ENCODE data around the gene GBA2.

GBA2 gene

DNA sequence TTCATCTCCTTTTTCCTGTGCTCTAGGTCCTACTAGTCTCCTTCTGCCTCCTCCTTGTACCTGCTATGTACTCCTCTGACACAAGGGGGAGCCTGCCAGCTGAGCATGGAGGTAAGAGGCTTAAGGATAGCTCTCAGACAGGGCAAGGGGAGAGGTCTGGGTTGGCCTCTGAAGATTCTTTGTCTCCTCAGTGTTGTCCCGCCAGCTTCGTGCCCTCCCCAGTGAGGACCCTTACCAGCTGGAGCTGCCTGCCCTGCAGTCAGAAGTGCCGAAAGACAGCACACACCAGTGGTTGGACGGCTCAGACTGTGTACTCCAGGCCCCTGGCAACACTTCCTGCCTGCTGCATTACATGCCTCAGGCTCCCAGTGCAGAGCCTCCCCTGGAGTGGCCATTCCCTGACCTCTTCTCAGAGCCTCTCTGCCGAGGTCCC is 12.8 kb downstream of the GBA2 start:
- DNase-seq, result peak; percentile 83

DNA sequence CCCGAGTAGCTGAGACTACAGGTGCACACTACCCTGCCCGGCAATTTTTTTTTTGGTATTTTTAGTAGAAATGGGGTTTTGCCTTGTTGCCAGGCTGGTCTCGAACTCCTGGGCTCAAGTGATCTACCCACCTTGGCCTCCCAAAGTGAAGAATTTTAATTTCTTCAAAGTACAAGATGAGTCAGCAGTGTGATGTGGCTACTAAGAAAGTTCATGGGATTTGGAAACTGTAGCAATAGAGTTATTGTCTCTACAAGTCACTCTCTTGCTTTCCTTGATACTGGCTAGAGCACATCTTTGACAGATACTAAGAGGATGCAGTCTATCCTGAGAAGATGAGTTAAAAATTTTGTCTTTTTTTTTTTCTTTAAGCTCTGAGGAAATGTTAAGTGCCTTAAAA is 14.9 kb downstream of the GBA2 start:
- DNase-seq, result no peak

- peak; percentile 41 for DNase-seq
Measured at GRCh38 chr9:35732800-35733541, 16.1 kb downstream of the GBA2 start.

GRCh38 chr9:35732185-35732799 is 16.7 kb downstream of the GBA2 start, which contains the start of the genes CREB3 and TLN1:
Gene CREB3 (plus strand): TSS chr9:35732666. CDS start chr9:35732773, 107 bp downstream.
Gene TLN1 (minus strand): TSS chr9:35732195. CDS start chr9:35725694, 6,501 bp downstream.
- peak; percentile 99 for DNase-seq

DNA sequence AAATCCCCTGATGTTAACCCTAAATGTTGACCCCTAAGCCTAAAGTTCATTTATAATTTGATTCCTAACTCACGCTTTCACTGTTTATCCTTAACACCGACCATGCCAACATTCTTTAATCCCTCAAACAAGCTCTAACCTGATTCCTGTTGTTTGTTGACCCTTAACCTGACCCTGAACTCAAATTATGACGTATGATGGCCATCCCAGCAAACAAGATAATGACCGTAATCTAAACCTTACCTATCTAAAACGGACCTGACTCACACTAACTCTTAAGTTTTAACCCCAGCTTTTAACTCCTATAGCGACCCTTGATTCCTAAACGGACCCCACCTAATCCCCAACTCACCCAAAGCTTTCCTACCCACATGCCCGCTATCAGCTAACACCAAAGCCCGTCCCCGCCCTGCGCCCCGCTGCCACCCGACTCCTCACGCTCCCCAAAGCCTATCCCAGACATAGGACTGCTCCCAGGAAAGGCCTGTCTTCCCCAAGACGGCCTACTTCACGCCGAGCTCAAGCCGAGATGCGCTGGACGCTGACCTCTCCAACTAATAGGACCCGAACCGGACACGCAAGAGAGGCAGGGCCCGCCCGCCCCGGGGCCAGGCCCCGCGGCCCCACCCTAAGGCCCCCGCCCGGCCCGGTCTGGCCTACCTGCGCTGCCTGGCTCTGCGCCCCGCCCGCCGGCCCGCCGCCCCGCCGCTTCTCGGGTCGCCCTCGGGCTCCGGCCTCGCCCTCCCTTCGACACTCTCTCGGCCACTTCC is 17.4 kb downstream of the GBA2 start:
- DNase-seq, result no peak

DNA sequence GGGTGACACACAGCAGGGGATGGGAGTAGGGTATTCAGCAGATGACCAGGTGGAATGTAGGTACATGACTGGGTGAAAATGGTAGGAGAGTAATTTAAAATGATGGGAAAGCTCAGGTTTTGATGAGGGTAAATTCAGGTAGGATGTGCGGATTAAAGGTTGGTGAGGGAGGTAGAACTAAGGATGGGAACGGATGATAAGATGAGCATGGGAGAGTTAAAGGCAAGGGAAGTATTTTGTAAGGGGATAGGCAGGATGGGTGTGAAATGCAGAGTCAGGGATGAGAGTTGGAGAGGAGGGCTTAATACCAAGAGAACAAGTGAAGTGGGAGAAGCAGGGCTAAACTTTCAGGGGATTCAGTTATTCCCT is 18.6 kb downstream of the GBA2 start:
- DNase-seq, result no peak

DNA sequence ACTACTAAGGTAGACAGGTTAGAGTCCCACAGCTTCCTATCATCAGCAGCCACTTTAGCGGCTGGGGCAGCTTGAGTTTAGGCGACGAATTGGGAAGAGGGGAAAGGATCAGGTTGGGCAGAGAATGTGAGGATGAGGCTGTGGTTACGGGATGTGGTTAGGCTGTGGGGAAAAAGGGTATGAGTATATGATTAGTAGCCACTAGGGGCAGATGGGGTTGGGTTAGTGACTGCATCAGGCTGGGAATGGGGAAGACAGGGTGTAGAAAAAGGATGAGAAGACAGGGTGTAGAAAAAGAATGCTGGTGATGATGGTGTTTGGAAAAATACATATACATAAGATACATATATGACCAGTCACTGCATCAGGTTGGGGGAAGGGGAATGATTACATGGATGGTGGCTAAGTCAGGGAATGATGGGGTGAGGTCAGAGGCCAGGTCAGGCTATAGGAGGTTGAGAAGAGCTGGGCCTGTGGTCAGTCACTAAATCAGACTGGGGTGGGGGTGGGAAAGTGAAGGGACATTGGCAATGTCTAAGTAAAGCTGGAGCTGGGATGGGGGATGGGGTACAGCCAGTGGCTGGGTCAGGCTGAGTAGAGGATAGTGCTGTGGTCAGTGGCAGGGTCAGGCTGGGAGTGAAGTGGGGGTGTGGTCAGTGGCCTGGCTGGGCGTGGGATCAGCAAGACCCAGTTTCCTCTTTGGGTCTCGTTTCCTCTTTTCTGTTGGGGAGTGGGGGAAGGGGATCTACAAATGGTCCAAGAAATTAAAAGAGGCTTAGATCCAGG is 19.1 kb downstream of the GBA2 start:
- peak; percentile 65 for DNase-seq

GRCh38 chr9:35729101-35729500 is 19.9 kb downstream of the GBA2 start:
- DNase-seq, result no peak

GRCh38 chr9:35728041-35728971 is 20.7 kb downstream of the GBA2 start:
- peak; percentile 82 for DNase-seq

GRCh38 chr9:35727676-35728040 is 21.4 kb downstream of the GBA2 start:
- no peak for DNase-seq

- DNase-seq, result peak; percentile 47
Measured at GRCh38 chr9:35726931-35727330, 22.1 kb downstream of the GBA2 start.

DNA sequence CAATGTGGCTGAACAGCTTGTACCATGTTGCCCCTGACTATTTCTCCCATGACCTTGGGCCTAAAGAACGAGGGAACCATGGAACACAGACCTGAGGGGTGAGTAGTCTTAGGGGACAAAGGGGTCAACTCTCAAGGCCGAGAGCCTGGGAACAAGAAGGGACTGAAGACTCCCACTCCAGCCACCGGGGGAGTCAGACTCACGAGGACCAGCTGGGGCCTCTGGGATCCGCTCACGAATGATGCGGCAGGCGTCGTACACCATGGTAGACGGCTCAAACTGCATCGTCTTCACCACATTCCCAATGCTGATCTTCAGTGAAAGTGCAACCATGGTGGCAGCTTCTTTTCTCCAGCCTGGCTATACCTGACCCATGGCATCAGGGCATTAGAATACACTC is 23.7 kb downstream of the GBA2 start:
- DNase-seq, result no peak

DNA sequence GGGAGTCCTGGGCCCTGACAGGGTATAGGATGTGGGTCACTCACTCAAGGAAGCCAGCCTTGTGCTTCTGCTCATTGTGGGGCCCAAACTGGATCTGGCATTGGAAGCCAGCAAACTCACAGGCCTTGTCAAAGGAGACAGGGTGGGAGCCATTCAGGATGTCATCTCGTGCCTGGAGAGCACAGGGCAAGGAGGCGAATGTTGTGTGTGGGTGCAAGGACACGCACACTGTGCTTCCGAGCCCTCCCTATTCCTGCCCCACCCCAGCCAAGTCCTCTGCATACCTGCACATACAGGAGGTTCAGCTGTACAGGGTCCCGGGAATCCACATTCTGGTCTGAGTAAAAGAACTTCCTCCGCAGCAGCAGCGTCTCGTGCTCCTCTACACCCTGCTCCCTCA is 25.1 kb downstream of the GBA2 start:
- no peak for DNase-seq

GRCh38 chr9:35723426-35723825 is 25.6 kb downstream of the GBA2 start:
- no peak for DNase-seq

DNA sequence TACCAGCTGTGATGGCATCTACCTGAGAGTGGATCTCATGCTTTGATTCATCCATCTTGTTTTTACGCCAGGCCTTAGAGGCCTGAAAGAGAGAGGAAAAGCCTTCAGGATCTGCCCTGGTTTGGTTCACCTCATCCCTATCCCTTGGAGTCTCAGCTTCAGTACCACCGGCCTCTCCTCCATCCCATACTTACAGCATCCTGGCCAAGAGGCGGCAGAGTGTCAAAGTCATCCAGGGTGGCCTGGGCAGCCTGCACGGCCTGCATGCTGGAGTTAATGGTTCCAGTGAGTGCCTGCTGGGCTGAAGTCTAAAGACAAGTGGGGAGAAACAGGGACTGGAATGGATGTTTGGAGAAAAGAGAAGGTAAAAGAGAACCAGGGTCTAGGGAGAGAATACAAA is 29.5 kb downstream of the GBA2 start:
- no peak for DNase-seq

- no peak for DNase-seq
Measured at GRCh38 chr9:35718721-35719511, 30.1 kb downstream of the GBA2 start.

DNA sequence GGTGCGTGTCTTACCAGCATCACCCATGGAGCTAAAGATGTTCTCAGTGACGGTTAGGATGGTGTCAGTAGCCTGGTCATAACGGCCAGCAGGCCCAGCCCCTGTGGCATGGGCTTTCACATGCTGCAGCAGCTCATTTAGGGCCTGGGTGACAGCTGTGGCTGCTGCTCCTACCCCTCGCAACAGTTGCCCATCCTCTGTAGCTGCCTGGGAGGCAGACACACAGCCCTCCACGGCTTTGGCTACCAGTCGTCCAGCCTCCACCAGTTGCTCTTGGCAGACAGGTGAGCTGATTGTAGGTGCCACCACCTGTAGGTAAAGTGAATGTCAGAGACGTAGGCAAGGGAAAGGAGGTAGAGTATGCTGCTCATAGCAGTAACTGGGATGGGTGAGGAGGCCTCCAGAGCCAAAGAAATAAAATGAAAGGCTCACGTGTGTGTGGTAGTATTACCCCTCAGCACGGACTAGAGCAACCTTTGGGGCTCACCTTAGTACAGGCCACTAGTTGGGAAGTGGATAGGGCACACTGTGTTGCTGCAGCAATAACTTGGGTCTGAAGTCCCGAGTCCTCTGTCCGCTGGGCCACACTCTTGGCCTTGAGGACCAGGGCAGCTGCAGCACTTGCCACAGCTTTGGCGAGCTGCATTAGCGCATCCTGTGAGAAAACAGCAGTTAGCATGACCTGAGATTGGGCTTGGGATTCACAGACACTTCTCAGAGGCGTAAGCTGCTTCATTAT is 31.7 kb downstream of the GBA2 start:
- DNase-seq, result no peak

DNA sequence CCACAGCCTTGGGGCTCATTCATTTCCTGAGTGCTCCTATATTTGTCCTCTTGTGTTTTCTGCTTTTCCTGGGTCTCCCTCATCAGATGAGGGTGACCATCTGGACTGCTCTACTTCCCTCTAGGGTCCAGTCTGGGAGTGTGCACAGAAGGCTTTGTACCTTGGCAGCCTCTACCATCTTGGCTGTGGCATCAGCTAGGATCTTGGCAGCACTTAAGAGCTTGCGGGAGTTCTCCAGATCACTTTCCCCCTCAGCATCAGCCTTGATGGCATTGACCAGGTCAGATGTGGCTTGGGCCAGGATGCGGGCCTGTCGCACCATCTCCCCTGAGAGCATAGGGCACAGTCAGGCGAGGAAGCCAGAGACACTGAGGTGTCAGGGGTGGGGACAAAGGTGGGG is 32.8 kb downstream of the GBA2 start:
- no peak for DNase-seq

- DNase-seq, result no peak
Measured at GRCh38 chr9:35714579-35715252, 34.3 kb downstream of the GBA2 start.

DNA sequence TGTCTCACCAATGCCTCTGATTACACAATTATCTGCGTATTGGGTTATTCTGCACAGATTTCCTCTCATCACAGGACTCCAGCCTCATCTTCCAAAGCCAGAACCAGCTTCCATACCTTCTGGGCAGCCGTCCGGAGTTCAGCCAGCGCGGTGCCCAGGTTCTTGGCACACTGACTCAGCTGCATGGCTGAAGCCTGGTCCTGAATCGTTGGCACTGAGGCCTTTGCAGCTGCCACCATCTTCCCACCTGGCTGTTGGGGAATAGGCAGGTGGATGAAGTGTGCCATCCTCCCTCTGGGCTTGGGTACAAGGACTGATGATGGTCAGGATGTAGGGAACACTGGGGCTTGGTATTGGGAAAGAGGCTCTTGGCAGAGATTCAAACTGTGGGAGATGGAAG is 34.9 kb downstream of the GBA2 start:
- DNase-seq, result no peak
